Stimulated activated CD4-positive, alpha-beta T cell treated with anti-CD3 and anti-CD28 coated beads, Interleukin-2, amount 100 ng/mL, for 48 hours (primary cell): ENCODE measurements around the gene HRH2.
"Not testable (repeated sequence)": the region's sequence is repeated elsewhere in the genome, so short reads cannot be mapped to it uniquely, and the experiment has no call there.

Experiments
- DNase-seq, 2 donors: peaks; one replicate each; pipeline ENCODE4 v3.0.0-alpha.2; 2020

The HRH2 gene

DNA sequence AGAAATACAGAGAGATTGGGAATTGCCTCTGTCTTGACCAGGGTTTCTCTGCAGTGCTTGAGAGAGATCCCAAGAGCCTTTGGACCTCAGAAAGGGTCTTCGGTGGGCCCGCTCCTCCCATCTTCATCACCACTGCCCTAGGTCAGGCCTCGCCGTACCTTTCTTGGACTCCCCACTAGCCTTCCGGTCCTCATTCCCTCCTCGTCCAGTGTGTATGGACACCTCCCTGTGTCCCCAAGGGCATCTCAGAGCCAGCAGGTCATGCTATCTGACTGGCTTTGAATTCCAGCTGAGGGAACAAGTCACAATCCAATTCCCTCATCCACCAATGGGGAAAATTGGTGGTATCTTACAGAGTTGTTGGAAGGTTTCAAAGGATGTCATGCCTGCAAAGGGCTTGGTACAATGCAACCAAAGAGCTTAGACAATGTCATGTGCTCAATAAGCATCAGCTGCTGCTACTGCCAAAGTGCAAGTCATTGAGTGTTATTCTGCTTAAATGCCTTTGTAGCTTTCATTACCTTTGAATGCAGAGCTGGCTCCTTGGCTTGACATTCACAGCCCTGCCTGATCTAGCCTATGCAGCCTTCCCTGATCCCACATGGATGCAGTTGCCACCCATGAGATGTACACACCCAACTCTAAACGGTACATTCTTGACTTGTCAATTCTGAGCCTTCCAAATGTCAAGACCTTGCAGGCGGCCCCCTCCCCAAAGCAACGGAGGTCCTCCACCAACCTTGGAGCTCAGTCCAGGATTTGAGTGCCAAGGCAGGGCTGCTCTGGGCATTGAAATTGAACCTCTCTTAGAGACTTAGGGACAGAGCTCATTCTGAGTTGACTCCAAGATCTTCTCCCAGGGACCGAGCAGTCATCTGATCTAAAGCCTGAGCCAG is 58.0 kb downstream of the HRH2 start:
- DNase-seq: no peak

DNA sequence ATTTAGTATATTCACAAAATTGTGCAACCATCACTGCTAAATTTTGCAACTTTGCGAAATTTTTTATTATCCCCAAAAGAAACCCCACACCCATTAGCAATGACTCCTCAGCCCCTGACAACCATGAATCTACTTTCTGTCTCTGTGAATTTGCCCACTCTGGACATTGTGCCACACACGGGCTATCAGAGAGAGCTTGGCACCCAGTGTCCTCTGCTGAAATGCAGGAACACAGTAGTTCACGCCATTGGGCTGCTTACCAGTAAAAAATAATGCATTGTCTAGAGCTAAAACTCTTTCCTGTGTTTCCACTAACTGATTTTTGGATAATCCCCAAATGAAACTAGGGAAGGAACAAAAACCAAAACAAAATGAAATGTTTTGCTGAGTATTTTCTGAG is 60.0 kb downstream of the HRH2 start:
- DNase-seq: no peak

DNA sequence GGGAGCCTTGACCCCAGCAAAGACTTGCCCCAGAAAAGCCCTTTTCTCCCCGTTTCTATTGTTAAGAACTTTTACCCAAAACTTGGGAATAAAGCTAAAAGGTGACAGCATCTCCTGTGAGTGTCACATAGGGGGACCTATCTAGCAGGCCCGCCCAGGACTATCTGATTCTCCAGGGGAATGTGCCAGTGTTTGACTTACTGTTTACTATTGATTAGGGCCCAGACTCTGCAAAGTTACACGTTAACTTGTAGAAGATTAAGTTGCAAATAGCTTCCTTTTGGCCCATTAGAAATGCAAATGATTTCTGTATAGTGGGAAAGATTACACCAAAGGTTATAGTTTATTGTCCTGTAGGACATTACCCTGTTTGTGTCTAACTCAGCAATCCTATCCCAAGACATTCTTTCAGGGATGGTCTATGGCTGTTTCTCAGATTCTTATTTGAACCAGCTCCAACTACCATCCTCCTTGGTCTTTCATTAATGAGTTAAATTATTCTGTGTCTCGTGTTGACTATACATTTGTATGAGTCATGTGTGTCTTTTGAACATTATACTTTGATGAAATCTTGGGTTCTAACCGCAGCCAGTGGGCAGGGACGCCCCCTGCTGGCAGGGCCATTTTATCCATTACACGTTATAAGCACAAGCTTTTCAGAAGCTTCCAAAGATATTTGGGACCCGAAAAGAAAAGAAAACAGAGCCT is 60.7 kb downstream of the HRH2 start:
- DNase-seq: peak; percentile 67 to 73

DNA sequence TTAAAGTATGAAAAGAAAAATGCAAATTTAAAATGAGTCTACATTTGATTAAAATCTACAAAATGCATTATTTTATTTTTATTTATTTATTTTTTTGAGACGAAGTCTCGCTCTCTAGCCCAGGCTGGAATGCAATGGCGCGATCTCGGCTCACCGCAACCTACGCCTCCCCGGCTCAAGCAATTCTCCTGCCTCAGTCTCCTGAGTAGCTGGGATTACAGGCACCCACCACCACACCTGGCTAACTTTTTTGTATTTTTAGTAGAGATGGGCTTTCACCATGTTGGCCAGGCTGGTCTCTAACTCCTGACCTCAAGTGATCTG is 61.2 kb downstream of the HRH2 start:
- not testable (repeated sequence) for DNase-seq

DNA sequence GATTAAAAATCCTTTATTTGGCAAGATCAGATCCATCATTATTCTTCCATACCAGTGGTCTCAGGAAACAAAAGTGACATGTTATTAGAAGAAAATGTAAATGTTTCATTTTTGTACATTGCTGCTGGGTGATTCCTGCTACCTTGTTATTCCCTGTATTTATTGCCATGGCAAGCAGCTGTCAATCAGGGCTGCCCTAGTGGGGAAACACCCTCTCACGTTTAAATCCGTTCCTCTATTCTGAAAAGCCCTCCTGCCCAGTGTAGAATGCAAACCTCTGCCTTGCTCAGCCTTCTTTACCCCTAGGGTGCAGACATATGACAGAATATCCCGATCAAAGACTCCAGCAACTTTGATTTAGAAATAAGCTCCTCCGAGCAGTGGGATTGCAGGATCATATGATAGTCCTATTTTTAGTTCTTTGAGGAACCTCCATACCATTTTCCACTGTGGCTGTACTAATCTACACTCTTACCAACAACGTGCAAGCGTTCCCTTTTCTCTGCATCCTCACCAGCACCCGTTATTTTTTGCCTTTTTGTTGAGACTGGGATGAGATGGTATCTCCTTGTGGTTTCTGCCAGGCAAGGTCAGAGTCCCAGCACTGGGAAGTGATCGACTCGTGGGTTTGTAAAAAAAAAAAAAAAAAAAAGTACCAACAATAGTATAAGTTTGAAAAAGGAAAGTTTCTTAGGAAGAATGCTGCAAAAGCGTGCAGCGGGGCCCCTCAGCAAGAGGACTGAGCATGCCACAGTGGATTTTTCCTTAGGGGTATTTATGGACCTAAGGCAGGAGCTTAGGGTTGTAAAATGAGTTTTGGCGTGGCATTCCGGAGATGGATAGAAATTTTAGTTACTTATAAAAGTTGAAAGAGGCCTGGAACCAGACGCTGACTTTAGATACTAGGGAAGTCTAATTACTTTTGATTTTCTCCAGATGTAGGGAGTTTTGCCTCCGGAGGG is 66.7 kb downstream of the HRH2 start:
- DNase-seq: no peak

DNA sequence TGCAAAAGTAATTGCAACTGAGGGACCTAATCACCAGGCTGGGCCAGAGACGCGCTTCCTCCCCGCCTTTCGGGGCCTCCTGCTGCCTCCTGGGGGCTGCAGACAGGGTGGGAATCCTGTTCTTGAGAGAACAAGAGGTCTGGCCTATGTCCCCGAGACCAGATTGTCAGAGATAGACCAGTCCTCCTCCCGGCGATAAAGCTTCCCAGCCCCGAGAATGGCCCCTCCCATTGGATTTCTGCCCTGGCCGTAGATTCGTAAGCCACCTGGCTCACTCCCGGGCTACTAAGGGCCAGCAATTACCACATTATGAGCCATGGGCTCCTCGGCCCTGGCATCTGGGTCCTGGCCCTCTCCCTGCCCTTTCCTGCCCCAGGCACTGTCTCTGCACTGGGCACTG is 70.4 kb downstream of the HRH2 start:
- no peak for DNase-seq

DNA sequence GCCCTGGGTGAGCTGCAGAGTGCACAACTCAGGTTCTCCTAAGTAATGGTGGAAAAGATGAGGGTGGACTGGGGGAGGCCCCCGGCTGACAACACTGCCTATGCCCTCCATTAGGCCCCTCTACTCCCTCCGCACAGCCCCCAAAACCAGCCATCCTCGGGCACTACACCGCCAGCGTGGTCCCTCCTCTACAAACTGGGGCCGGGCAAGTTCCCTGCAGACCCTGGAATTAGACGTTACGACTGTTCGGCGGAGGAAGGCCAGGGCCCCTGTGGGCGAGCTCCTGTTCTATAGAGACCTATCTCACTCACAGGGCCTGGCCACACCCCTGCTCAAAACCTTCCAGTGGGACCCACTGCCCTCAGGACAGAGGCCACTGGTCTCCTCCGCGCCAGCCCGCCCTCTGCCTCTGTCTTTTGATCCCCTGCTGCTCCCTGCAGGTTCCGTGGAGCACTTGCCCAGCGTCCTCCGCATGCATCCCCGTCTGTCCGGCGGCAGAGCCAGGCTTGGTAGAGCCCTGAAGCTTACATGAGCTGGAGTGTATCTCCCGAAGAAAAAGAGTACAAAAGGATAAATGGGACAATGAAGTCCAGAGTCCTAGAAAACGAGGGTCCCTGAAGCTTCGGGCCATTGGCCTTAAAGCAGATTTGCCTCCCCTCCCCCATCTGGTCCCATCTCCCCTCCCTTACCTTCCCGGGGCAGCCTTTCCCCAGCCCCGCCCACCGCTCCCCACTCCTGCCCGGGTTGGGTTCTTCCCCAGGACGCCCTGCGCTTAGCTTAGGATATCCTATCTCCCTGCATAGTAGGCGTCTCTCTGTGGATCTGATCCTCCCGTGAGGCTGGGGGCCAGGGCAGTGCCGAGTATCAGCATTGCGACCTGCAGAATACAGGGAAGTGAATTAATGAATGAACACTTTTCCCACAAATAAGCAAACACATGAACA is 71.3 kb downstream of the HRH2 start:
- no peak for DNase-seq

DNA sequence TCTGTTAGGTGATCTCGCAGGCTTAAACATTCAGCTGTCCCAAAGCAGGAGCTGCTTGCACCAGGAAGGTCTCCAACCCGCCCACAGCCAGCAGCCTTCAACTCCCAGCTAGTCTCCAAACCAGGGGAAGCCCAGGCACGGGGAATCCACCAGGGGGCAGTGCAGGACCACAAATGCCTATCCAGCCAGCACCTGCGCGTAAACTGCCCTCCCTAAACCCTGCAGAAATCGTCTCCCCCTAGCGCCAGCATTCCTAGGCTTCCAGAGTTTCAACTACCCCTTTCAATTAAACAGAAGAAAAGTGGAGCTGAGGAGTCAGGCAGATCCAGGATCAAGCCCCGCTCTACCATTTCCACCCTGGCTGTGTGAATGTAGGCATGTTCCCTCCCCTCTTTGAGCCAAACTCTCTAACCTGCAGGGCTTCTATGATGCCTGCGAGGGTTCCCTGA is 72.0 kb downstream of the HRH2 start:
- peak; percentile 96 to 97 for DNase-seq

DNA sequence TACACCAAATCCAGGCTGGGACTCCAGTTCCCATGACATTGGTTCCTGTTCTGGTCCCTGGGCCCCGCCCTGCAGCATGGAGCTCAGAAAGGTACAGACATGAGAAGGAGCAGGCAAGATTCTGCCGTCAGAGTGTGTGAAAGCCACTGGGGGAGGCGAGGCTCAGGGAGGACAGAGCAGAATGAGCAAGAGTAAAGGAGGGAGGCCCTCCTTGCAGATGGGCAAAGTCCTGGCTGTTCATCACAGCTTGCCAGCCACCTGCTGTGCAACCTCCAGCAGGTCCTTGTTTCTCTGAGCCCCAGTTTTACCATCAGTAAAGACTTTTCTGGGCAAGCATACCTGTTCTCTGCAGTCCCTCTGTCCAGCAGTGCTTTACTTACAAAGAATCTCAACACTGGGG is 73.3 kb downstream of the HRH2 start:
- DNase-seq: no peak

DNA sequence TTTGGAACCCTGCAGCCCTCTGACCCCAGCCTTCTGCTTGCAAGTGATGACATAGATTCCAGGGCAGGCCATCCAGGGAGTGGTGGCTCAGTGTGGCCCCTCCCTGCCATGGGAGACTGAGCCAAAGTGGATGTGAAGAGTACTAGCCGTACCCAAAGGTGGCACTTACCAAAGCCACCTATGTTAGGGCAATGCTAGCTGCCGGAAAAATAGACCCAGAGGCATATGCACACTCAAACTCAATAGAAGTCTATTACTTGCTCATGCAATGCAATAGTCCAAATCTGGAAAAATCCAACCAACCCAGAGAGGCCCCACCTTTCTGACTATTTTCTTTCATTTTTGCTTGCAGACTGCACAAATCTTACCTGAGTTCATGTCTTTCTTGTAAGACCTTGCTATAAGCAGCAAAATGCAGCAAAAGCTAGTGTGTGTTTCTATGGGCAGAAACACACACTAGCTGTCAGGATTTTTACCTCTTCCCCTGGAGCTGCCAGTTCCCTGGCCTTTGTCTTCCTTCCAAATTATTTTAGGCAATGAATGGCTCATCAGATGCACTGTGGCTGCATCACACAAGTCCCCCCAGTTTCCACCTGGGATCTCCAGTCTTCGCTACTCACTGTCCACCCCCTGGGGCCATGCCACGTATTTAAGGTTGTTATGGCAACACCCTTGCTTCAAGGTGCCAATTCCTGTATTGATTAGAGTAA is 74.0 kb downstream of the HRH2 start:
- no peak for DNase-seq

DNA sequence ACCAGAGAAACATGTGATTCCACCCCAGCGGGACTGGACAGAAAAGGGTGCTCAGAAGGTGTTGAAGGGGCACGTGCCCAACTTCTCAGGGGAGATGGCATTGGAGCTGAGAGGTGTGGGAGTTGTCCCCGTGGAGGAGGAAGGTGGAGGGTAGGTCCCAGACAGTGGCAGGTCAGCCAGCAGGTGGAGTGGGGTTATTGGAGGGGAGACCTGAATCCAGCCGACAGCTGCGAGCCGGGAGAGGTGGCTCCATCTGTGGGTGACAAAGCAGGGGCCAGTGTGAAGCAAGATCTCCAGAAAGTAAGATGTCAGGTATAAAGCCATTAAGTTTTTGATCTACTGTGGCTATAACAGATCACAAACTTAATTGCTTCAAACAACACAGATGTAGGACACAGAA is 75.1 kb downstream of the HRH2 start:
- no peak for DNase-seq

DNA sequence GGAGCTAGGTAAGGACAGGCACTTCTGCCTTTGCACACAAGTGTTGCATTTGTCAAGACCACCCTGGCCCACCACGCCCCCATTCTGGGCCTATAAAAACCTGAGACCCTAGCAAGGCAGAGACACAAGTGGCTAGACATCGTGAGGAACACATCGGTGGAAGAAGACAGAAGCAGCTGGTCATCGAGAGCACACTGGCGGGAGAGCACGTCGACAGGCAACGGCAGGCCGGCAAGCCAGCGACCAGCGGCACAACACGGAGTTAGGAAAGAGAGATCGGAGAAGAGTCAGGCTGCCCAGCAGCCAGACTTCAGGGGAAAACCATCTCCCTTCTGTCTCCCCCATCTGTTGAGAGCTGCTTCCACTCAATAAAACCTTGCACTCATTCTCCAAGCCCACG is 76.1 kb downstream of the HRH2 start:
- no peak for DNase-seq

DNA sequence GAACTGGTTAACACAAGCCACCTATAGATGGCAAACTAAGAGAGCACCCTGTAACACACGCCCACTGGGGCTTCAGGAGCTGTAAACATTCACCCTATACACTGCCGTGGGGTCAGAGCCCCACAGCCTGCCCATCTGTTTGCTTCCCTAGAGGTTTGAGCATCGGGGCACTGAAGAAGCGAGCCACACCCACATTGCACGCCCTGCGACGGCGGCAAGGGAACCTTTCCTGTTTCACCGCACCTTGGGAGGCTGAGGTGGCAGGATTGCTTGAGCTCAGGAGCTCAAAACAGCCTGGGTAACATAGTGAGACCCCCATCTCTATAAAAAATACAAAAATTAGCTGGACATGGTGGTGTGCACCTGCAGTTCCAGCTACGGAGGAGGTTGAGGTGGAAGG is 76.6 kb downstream of the HRH2 start:
- no peak for DNase-seq

DNA sequence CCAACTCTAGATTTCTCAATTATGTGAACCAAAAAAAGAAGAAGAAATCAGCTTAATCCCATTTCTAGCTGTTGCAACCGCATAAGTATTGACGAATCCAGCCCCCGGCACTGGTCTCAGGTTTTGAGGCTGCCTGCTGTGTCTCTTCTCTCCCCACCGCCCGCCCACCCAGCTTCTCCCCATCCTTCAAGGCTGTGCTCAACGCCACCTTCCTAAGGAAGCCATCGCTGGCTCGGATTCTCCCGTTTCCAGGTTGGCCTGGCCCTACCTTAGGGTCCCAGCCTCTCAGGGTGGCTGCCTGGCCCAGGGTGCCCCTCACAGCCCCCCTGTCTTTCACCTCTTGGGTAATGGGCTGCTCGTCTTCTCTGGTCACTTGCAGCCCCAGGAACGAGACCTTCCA is 77.8 kb downstream of the HRH2 start:
- DNase-seq: no peak

DNA sequence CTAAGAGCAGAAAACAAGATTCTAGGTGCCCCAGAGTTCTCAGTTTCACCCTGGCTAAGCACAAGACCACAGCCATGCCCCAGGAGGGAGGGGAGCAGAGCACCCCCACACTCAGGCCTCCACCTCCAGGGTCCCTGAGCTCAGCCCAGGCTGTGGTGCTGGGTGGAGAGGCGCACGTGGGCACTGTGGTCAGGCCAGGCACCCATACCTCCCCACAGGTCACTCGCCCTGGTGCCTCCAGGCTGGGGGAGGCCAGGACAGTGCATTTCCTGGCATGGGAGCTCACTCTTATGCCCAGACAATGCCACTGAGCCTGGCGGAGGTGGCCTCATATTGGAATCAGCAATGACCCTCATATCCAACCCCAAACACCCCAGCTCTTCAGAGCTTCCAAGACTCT is 78.8 kb downstream of the HRH2 start:
- no peak for DNase-seq

DNA sequence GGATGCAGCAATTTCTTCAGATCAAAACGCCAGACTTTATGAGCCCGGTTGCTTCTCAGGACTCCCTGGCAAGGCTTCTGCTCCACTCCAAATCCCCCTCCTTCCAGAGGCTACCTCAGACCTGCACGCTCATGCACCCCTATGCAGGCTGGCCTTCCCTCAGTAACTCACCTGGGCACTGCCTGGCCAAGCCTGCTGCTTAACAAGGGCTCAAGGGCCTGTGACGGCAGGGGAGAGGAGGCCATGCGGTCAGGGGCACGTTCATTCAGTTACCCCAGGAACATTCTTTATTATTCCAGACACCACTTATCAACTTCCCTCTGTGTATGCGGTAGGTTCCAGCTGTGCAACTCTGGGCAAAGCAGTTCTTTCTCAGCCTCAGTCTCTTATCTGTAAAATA is 79.6 kb downstream of the HRH2 start:
- no peak for DNase-seq

DNA sequence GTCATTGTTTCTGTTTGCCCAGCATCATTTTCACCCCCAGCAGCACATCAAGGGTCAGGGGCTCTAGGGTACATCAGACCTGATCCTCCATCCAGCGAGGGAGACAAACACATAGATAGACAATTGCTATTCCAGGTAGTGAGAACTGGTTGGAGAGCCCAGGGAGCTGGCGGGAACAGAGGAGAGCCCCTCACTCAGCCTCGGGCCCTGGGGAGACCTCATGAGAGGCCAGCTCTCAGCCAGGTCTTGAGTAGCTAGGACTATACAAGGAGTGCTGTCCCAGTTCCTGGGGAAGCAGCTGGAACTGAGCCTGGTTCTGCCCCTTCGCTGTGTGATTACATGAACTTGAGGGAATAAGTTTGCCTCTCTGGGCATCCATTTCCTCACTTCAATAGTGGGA is 80.3 kb downstream of the HRH2 start:
- DNase-seq: no peak

DNA sequence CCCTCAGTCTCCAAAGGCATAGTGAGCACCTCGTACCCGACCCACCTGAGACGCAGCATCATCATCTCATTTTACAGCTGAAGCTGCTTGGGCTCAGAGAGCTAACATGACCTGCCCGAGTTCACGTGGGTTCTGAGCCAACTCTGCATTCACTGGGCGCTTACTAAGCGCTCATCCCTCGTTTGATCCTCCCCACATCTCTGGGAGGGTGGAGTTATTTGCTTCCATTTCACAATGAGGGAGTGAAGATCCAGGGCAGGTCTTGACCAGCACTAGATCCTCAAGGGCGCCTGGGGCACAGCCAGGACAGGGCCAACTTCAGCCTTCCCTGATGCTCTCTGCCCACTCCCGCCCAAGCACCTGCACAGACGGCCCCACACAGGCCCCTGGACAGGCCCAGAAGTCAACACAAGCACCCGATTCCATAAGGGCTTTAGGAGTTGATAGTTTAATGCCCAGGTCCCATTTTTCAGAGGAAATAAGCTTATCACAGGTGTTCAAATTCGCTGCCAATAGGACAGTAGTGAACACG is 80.8 kb downstream of the HRH2 start:
- DNase-seq: no peak

DNA sequence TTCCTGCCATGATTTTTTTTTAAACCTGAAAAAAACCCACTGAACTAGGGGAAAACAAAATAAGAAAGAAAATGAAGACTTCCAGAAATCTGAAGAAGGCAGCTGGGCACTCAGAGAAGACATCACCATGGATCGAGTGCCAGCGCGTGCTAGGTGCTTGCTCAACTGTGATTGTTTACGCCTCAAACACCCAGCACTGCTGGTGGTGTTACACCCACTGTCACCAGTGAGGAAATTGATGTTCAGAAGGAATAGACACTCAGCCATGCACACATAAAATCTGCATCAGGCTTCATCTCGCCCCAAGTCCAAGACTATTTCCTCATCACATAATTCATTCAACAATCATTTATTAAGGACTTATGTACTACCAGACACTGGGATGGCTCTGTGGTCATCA is 82.1 kb downstream of the HRH2 start:
- DNase-seq: no peak

DNA sequence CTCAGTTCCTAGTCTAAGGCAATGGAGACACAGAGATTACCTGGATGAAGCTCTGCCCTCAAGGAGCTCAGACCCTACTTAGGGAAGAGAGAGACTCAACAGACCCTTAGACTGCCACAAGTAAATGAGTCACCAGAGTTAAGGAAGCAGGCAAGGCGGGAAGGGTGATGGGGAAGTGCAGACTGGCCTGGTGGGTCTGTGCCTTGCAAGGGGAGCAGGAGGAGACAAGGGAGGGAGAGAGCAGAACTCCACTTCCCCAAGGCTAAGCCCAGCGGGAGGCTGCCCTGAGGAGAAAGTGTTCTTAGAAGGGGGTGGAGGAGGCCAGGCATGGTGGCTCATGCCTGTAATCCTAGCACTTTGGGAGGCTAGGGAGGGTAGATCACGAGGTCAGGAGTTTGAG is 83.7 kb downstream of the HRH2 start:
- no peak for DNase-seq

DNA sequence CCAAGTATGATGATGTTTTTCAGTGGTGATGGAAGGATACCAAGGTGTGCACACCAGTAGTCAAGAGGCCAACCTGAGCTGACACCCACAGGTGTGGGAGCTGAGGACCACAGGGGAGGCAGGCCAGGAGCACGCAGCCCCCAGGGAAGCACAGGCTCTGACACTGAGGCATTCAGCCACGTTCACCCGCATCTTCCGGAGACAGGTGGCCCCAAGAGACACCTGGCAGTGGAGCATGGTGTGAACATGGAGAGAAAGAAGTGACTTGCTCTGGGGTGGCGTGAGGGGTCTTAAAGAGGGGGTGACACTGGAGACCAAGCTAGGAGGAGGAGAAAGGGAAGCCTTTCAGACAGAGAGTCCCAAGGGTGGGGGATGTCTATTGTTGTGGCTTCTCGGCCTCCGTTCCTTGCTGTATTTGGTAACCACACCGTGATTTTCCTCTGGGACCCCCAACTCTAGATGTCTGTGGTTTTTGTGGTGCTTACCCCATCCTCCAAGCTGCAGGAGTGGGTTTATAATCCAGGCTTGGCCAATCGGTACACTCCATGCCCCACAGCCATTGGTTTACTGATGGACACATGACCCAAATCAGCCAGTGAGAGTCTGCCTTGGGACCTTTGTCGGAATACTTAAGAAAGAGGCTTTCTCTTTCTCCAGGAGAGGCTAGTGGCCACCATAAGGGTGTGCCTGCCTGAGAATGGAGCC is 84.6 kb downstream of the HRH2 start:
- DNase-seq: no peak
